GM21723 (cell line): Measurements from ENCODE around the gene CD69.
A peak's percentile ranks its signal among the peaks of the same experiment; 100 is the strongest.

Source experiments
- ATAC-seq: cut with Tn5 transposase; IDR thresholded peaks from one replicate; pipeline ENCODE4 v1.9.1; 2021; ENCODE audit warnings: mild to moderate bottlenecking, moderate library complexity; ENCODE audit not compliant: unreplicated experiment

Gene CD69

DNA sequence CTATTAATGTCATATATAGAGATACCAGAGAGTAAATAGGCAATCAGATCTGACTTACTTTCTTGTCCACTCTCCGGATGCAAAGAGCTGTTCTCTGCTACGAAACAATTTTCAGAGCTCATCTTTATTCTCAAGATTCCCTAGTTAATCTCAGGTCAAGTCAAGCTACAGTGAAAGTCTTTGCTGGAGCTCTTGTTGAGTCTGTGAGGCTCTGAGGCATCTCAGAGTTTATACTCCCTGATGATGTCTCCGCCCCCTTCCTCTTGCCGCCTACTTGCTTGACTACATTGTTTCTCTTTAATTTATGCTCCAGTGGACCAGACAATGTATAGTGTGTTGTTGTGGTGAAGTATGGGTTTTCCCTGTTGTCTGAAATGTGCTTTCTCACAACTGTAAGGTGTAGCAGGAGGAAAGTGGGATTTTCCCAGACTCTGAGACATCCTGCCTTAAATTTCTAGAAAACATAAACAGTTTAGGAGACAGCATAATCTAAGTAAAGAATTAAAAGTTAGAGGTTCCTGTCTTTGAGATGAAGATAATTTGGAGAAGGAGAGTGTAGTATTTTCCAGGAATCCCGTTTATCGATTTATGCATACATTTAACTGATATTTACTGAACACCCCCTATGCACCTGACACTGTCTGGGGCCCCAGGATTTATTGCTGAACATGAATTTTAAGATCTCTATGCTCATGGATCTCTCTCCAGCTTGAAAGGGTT is at the start of gene CD69:
TSS of gene CD69 (minus strand) at position 203 of the 720 bp plus-strand sequence. CDS start at position 122, 81 bp downstream.
- ATAC-seq, result peak; percentile 46

DNA sequence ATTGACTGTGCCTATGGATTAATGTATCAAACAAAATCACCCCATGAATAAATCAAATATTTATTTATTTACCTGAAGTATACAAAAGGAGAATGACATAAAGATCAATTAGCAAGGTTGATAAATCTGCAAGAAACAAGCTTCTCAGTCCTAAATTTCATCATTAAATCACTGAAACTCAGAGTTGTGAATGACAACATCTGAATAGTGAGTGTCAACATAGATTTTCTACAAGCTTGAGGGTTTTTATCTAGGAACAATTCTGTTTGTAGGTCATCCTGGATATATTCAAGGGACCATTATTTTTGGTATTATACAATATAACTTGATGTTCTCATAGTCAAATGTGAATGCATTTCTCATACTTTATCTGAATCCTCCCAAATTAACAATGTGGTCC is 49.2 kb upstream of the CD69 start:
- ATAC-seq, result no peak

DNA sequence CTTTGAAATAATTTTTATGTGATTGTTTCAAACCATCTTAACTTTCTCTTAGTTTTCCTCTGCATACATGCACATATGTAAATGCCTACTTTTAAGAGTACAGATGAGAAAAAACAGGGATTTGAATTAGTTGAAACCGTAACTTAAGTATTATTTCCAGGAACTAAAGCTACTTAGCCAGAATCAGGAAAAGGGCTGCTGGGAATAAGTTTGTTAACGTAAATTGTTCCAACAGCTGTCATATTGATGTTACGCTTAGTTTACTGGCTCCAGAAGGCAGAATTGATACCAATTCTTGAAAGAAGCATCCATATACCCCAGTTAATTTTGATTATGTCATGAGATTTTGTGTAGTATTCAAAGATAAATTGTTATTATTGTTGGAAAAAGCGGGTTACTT is 48.6 kb upstream of the CD69 start:
- ATAC-seq, result no peak

DNA sequence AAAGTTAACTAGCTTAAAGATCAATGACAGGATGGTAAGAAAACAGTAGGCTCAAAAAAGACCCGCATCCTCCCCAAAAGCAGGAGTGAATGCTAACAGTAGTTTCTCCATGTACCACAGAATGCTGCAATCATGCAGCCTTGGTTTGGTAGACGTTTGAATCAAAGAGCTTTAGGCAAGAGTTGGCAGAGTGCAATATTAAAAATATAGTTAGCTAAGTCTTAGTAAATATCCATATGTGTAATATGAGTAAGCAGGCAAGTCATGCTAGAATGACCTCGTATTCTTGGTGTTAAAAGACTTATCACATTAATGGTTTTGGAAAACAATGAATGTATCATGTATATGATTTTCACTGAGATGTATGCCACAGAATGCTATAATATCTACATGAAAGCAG is 47.8 kb upstream of the CD69 start:
- no peak for ATAC-seq

DNA sequence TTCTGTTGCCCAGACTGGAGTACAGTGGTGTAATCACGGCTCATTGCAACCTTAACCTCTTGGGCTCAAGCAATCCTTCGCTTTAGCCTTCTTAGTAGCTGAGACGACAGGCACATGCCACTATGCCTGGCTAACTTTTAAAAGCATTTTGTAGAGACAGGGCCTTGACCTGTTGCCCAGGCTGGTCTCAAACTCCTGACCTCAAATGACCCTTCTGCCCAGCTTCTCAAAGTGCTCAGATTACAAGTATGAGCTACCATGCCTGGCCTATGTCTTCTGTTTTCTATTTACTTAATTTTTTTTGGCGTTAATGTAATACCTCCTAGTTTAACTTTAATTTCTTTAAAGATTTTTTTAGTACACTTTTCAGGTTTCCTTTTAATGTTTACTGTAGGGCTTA is 46.0 kb upstream of the CD69 start:
- no peak for ATAC-seq

DNA sequence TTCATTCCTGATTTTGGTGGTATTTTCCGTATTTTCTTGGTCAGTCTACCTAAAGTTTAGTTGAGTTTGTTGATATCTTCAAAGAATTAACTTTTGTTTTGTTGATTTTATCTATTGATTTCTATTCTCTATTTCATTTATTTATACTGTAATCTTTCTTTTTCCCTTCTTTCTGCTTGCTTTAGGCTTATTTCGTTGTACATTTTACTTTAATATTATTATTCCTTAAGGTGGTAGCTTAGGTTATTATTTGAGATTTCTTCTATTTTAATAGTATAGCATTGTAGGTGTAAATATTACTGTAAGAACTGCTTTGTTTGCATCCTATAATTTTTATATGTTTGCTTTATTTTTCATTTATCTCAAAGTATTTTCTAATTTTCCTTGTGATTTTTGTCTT is 45.2 kb upstream of the CD69 start:
- no peak for ATAC-seq

DNA sequence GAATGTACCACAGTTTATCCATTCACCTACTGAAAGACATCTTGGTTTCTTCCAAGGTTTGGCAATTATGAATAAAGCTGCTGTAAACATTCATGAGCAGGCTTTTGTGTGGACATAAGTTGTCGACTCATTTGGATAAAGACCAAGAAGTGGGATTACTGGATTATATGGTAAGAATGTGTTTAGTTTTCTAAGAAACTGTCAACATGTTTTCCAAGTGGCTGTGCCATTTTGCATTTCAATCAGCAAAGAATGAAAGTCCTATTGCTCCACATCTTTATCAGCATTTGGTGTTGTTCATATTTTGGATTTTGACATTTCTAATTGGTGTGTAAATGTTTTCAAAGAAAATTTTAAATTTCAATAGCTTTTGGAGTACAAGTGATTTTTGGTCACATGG is 39.3 kb upstream of the CD69 start:
- no peak for ATAC-seq

DNA sequence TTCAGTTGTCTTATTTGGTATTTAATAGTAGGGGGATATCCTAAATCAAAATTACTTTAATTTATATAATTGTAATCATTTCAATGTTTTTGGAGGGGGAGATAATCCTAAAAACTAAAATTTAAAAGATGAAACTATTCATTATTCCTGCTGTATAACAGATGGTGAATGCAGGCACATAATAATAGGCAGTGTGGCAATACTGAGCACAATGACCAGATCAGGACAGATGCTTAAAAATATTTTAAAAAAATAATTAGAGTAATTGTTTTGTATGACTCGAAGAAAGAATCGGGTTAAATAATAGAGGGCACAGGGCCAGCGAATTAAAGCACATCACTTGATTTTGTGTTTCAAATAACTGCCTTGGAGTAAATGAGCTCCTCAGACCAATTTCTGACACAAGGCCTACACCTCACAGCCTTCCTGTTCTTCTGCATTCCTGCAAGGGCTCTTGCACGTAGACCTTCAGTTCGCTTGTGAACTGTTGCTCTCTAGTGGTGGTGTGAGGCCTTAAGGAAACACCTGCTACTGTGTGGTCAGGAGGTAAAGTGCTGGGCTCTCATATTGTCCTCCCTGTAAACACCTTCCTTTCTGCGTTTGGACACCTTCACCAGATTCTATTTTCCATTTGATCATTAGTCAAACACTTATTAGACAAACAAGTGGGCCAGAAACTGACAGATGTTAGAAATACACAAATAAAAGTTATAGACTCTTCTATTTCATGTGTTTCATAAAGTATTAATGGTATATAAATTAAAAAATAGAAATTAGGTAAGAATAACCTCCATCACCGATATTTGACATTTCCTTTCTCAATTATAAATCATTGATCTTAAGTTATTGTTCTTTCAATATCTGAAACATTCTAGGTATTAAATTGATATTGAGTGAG is 37.3 kb upstream of the CD69 start:
- peak; percentile 98 for ATAC-seq

DNA sequence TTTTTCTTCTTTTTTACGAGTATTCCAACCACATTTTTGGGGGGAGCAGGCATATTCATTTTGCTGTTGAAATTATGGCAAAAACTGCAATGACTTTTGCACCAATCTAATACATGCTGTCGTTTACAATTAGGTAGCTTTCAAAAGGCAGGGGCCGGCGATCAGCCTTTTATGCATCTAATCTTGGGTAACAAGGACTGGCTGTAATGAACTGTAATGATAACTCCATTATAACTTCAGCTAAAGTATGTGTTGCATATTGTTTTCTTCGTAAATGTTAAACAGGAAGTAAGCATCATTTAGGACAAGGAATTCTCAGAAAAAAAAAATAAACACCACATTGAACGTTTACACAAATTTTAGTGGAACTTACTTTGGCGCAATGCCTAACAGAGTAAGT is 36.3 kb upstream of the CD69 start:
- ATAC-seq, result no peak

DNA sequence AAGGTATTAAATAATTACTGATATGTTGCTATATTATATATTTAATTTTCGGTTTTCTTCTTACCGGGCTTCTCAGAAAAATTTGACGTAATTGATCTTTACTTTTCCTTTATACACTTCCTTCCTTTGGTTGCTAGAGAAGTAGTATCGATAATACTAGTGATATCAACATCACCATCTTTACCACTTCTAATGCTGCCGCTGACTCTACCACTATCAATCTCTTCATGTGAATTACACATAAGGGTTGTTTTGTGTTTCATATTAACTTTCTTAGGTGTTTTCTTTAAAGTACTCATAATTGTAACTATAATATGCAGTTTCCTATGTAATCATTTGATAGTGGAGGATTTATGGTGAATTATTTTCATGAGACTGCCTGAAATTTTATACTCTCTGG is 35.6 kb upstream of the CD69 start:
- no peak for ATAC-seq

DNA sequence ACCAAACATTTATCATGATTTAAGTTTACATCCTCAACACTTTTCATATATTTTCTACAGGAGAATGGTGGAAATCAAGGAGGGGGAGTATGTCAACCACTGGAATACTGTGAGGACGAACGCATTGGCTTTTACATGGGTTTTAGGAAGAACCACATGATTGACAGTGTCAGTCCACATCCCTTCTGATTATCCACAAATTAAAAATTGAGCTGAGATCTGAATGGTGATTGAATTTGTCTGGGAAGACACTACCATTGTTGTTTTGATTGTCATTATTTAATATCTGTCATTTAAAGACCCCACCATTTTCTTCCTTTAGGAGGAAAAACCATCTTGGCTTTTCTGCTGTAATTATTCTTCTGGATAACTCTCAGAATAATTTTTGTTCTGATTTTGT is 35.2 kb upstream of the CD69 start:
- no peak for ATAC-seq

DNA sequence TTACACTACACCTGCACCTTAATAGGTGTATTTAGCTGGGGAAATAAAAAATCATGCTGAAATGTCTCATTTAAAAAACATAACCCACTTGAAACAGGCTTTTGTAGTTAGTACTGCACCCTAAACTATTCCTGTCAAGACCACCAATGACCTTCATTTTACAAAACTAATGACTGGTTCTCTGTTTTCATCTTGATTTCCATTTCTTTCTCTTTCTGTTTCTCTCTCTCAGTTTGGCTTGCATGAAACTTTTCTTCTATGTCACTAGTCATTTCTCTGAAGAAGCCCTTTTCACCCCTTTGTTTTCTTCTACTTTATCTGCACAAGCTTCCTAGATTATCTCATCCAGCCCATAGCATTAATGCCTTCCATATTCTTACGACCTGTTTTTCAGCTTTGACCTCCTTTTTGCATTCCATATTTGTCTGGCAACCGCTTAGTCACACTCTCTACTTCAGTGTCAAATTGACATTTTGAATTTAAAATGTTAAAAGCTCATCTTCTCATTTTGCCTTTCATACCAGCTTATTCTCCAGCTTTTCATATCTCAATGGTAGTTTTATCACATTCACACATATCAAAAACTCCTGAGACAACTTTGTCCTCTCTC is 33.9 kb upstream of the CD69 start:
- ATAC-seq, result no peak

DNA sequence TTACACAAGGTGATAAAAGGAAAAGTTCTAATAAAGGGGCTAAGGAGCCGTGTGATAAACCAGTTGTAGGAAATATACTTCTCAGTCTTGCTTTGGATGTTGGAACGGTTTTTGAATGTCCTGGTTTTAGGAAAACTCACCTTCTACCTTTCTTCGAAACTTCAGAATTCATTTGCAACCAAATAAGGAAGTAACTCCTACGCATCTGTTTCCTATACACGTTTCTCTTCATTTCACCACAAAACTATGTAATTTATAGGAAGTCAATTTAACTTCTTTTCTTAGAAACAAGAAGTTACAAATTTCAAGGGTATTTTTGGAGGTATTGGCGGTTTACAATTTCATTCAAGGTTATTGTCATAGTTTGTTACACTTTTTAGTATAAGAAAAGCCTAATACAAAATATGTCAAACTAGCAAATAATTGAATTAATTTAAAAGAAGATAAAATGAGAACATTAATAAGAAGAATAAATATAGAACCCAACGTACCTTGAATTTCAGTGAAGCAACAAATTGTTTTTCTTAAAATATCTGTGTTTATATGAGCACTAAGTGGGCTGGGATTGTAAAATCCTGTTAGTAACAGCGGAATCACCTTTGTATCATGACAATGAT is 33.2 kb upstream of the CD69 start:
- ATAC-seq, result no peak

DNA sequence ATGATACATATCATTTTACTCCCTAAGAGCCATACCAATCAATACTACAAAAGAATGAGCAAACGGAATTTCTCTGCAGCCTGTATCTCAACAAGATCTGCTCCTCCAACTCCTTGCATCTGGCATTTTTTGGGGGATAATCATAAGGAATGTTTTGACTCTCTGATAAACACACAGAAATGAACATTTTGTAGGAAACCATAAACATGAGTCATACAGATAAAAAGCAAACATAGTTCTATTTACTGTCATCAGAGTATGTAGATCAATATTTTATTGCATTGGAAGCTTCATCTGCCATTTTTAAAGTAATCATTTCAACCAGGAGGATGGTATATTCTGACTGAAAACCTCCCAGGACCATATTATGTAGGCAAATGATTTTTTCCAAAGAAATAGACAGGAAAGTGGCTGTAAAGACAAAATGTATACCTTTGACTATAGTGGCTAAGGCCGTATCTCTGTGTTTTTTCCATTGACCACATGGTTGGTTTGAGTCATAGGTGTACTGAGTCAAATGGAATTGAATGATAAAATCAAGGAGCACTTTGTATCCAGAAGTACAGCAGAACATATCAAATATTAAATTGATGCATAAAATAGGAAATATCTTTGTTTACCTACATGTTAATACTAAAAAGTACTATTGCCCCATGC is 32.4 kb upstream of the CD69 start:
- no peak for ATAC-seq

DNA sequence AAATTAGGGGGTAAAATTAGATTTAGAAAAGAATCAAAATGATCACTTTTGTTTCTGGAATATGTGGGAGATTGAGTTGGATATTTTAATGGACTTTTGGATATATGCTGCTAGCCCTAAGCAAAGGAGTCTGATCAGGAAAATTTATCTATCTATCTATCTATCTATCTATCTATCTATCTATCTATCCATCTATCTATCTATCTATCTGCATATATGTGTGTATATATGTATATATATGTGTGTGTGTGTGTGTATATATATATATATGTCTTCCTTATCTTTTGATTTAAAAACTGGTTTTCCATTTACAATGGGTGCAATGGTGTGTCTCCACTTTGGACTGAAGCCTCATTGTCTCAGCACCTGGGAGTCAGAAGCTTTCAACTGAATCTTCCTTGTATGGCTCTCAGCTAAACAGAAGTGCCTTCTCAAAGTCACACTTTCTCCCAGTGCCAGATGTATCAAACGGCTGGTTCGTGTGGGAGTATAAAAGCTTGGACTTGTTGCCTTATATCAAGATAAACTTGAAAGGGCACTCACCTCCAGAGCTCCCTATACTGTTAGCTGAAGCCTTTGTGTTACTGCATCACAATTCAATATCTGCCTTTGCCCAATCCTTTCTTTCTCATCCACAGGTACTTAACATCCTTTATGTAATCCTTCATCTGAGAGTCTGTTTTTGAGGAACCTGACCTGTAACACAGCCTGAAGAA is 31.6 kb upstream of the CD69 start:
- no peak for ATAC-seq

DNA sequence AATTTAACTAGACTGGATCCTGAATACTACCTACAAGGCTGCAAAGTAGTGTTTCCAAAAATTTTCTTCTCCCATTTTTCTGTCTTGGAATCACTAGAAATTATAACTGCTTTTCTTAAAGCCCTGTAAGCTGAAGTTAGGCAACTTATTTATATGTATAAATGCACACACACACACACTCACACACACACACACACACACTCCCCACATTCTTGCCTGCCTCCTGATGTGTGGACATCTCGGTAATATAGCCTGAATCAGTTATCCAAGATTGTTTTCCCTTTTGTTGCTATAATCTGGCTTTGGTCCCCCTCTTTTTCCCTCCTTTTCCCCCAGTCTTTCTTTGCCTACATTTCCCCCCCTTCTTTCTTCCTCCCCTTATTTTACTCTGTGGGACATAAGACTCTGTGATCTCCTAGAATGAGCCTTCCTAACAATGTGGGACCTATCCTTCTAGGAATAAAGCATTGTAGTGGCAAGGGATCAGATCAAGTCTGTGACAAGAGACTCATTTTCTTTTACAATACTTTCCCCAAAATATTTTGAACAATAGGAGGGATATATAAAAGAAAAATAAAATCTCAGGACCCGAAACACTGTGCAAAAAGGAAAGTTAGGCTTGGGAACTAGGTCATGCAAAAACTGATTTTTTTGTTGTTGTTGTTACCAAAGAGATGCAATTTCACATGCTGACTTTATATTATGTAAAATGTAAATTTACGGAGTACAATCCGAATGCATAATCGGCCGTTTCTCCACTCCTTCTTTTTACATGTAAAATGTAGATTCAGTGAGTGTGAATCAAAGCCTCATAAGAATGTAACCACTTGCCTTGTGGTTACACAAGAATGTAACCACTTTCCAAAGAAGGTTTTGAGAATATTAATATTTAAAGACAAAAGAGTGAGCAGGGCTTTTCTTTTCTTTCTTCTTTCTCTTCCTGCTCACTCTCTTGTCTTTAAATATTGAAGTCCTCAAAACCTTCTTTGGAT is 26.3 kb upstream of the CD69 start:
- no peak for ATAC-seq

DNA sequence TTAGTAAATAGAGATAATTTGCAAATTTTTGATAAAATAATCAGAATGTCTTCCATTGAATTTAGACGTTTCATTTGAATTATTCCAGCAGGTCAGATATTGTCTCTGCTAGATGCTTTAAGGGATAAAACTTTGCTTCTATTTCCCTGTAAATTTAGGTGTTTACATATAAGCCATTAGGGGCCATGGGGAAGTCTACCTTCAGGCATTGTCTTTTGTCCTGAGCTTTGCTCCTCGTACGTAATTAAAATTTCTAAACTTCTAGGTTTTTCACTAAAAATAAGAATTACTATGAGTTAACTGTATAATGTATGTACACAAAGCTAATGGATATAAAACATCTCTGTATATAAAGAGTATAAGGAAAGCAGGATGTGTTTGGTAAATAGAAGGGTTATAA is 24.1 kb upstream of the CD69 start:
- no peak for ATAC-seq

DNA sequence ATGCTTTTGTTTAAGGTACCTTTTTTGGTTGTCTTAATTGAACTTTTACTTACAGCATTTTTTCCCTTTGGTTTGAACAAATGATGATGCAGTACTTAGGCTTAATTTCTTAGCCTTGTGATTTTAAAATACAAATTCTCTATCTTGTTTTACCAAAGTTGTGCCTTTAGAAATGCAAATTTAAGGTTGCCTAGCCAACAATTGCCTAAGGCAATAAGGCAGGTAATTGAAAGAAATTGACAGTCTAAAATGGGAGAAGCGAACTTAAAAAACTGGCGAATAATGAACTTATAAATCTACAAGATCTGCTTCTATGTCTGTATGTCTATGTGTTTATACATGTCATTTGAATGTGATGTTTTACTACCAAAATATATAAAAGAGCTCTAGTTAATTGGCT is 23.6 kb upstream of the CD69 start:
- ATAC-seq, result no peak
